Measurements from ENCODE around the gene LRBA.

- TF ChIP-seq FOXM1 (IDR thresholded peaks at IDR 0.05; ENCODE audit: low read depth) (no peak), FOXM1 (CRISPR knock-in tag; IDR thresholded peaks at IDR 0.05; ENCODE audit: low read depth) (no peak), HDAC6 (IDR thresholded peaks at IDR 0.05; ENCODE audit: low read depth, low read length) (no peak), EHMT2 (IDR thresholded peaks at IDR 0.05) (no peak), RAD21 (CRISPR knock-in tag; conservative IDR thresholded peaks at IDR 0.05 in 1 of 2, IDR thresholded peaks at IDR 0.05 in 1 of 2) (no peak), TCF3 (CRISPR knock-in tag; IDR thresholded peaks at IDR 0.05) (no peak), ERF (CRISPR knock-in tag; IDR thresholded peaks at IDR 0.05) (no peak), PRPF4 (IDR thresholded peaks at IDR 0.05; ENCODE audit: insufficient read depth, low read depth, low read length, poor library complexity, severe bottlenecking) (no peak), SMAD4 (CRISPR knock-in tag; conservative IDR thresholded peaks at IDR 0.05) (no peak), TAF7 (tag; IDR thresholded peaks at IDR 0.05) (no peak), TAF15 (IDR thresholded peaks at IDR 0.05; ENCODE audit: low read depth, low read length) (no peak)
Observed at GRCh38 chr4:150683775-150684350, 331.2 kb downstream of the LRBA start.

All from K562 (cell line).